NCI-H146 (cell line): Measurements from ENCODE around the gene GPHN.
"Not testable (repeated sequence)": the region's sequence is repeated elsewhere in the genome, so short reads cannot be mapped to it uniquely, and the experiment has no call there.

Experiments
- DNase-seq: peaks from one replicate; lab custom pipeline; 2025; lab: John Stamatoyannopoulos, UW

GPHN gene

DNA sequence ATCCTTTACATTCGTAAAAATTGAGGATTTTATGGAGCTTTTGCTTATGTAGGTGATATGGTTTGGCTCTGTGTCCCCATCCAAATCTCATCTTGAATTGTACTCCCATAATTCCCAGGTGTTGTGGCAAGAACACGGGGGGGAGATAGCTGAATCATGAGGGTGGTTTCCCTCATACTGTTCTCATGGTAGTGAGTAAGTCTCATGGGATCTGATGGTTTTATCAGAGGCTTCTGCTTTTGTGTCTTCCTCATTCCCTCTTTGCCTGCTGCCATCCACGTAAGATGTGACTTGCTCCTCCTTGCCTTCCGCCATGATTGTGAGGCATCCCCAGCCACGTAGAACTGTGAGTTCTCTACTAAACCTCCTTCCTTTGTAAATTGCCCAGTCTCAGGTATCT is 5.1 kb upstream of the GPHN start:
- not testable (repeated sequence) for DNase-seq

GRCh38 chr14:66503532-66503931 is 4.4 kb upstream of the GPHN start:
- no peak for DNase-seq

DNA sequence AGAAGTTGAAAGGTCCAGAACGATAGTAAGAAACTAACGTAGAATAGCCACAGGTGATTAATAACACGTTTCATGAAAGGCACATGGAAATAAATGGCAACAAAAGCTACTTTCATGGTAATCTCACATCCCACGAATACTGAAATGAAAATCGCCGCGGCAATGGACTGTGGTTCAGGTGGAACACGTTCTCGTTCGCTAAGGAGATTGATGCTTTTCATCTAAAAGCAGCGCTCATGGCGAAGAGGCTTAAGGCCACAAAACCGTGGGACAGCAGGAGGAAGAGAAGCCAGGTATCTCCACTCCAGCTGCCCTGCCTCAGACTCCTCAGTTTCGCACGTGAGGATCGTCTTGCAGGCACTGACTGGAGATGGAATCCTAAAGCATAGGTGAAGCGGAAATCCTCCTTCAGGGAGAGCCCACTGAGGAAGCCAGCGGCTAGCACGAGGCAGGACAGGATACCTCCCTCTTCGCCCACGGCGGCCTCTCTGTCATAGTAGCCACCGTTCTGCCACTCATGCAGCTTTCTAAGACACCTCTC is 696 bp upstream of the GPHN start:
- no peak for DNase-seq

DNA sequence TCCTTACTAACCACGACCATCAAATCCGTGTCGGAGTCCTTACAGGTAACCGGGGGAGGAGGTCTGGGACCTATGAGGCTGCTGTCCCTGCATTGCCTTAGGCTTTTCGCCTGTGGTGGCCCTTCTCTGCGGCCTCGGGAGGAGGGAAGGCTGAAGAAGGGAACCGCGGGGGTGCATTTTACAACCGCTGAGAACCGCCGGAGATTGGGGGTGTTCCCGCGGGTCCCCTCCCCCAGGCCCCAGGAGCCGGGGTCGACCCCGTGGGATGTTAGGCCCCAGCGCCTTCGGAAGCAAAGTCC is 549 bp downstream of the GPHN start:
- no peak for DNase-seq

- no peak for DNase-seq
Observed at GRCh38 chr14:66508846-66509621, 1.1 kb downstream of the GPHN start.

GRCh38 chr14:66509874-66510273 is 1.9 kb downstream of the GPHN start:
- DNase-seq = no peak

GRCh38 chr14:66511849-66512248 is 3.9 kb downstream of the GPHN start:
- DNase-seq = no peak

GRCh38 chr14:66514213-66514612 is 6.3 kb downstream of the GPHN start:
- no peak for DNase-seq

DNA sequence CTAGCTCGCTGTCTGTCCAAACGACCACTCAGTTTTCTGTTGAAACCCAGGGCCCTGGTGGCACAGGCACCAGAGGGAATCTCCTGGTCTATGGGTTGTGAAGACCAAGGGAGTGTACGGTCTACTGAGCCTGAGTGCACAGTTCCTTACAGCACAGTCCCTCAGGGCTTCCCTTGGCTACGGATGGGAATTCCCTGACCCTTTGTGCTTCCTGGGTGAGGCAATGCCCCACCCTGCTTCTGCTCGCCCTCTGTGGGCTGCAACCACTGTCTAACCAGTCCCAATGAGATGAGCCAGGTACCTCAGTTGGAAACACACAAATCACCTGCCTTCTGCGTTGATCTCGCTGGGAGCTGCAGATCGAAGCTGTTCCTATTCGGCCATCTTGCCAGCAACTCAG is 22.6 kb downstream of the GPHN start:
- no peak for DNase-seq

DNA sequence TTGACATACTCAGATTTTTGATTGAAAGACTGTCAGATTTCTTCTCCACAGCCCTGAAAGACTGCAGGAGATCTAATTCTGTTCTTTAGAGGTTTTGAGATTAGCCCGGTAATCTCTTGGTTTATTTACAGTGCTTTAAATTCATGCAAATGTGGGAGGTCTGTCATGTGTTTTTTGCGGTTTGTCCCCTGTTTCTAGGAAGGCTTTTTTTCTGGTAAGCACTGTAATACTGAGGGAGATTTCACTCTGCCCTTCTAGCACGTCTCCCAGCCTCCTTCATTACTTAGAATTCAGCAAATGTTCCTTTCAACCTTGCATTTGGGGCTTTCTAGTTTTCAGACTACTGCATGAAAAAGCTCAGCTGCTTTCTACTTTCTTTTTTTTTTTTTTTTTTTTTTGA is 31.1 kb downstream of the GPHN start:
- no peak for DNase-seq

DNA sequence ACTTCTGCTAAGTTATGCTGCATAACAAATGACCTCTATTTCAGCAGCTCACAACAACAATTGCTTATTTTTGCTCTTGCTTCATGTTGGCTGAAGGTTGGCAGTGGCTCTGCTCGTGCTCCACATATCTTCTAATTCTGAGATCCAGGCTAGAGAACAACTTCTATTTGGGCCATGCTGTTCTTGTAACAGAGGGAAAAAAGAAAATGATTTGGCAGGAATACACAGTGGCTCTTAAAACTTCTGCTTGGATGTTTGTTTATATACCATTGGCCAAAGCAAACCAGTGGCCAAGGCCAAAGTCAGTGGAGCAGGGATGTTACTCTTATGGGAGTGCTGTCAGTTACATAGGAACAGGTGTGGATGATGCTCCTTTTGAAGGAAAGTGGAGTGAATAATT is 32.1 kb downstream of the GPHN start:
- no peak for DNase-seq

DNA sequence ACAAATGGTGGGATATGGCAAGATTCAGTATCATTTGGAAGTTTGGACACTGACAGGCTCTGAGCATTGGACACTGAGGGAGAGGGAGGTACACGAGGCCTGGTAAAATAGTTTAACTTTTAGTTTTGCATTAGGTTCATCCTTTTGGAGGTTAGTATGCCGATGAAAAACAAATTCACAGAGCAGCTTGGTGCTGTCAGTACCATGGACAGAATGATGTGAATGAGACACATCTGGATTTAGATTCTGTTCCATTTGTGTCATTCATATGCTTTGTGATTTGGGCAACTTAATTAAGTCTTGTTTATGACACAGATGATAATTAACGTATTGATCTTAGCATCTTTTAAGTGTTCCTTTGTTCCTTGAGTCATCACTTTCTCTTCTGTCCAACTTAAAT is 33.7 kb downstream of the GPHN start:
- DNase-seq = no peak

DNA sequence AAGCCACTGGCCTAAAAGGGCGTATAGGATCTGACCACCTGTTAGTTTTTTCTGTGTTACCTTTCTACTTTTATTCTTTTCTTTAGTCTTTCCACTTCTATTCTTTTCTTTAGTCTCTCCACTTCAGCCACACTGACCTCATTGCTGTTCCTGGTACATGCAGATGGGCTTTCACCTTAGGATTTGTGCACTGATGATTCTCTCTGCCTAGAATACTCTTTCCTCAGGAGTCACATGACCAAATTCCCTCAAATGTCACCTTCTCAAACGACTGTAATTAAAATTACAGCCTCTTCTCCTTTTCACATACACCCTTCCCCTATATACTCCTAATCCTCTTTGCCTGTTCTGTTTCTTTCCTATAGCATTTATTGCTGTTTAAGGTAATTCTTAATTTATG is 36.0 kb downstream of the GPHN start:
- no peak for DNase-seq

- DNase-seq = not testable (repeated sequence)
Observed at GRCh38 chr14:66545191-66545590, 37.2 kb downstream of the GPHN start.

GRCh38 chr14:66545751-66546150 is 37.8 kb downstream of the GPHN start:
- DNase-seq = not testable (repeated sequence)

DNA sequence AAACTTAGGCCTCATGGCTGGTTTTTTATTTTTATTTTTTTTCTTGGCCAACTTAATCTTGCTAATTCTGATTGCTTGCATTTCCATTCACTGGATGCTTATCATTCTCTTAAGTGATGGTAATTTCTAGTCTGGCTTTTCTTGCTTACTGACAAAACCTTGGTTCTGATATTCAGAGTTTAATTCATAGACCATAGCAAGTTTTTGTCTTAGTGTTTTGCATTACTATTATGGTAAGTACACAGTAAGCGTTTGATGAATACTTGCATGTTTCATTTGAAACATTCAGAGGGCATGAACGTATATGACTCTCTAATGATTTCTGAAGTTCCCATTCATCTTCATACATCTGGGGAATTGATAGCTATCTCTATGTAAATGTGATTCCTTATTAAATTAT is 55.8 kb downstream of the GPHN start:
- DNase-seq = no peak

GRCh38 chr14:66568220-66568619 is 60.3 kb downstream of the GPHN start:
- no peak for DNase-seq

DNA sequence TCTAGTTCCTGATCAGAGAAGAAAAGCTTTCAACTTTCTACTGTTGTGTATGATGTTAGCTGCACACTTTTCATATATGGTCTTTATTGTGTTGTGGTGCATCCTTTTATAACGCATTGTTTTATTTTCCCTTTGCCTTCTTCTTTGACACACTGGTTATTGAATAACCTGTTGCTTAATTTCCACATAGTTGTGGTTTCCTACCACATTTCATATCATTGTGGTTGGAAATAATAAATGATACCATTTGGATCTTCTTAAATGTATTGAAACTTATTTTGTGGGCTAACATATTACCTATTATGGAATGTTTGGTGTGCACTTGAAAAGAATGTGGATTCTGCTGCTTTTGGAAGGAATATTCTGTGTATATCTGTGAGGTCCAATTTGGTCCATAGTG is 64.9 kb downstream of the GPHN start:
- DNase-seq = no peak

DNA sequence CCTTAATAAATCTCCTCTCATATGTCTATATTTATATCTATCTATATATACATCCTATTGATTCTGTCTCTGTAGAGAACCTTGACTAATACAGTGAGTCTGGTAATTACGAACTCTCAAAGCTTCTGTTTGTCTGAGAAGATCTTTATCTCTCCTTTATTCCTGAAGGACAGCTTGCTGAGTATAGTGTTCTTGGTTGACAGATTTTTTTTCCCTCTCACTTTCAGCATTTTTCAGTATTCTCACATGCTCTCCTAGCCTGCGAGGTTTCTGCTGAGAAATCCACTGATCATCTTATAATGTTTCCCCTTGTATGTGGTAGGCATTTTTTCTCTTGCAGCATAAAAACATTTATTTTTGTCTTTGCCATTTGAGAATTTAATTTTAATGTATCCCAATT is 67.1 kb downstream of the GPHN start:
- no peak for DNase-seq

DNA sequence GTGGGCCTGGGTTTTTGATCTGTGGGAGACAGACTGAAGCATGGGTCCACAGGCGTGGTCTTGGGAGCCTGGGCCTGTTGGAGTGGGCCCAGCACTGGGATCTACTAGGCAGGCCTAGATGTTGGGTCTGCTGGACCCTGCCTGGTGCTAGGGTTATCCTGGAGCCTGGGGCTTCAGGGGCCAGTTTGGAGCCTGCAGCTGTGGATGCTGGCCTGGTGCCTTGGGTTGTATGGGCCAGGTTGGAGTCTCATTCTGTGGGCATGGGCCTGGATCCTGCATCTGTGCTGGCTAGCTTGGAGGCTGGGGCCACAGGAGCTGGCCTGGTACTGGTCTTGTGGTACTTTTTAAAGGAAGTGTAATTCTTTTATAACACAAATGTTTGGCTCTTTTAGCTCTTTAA is 68.0 kb downstream of the GPHN start:
- DNase-seq = no peak

GRCh38 chr14:66587753-66588152 is 79.8 kb downstream of the GPHN start:
- DNase-seq = not testable (repeated sequence)

DNA sequence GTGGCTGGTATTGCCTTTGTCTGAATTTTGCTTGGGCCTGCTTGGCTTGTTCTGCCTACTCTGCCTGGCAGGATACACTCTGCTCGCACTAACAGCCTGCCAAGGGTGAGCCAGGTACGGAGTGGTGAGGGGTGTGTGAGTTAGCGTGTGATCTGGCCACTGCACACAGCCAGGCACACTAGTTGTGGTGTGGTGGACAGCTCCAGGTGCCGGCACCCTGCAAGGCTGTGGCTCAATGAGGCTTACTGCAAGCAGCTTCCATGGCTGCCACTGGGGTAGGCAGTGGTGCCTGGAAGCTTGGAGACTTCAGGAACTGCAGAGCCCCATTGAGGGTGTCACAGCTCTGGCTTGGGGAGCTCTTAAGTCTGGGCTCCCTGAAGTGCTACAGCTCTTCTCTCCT is 87.4 kb downstream of the GPHN start:
- no peak for DNase-seq

GRCh38 chr14:66596241-66596985 is 88.5 kb downstream of the GPHN start:
- no peak for DNase-seq

GRCh38 chr14:66600416-66600815 is 92.5 kb downstream of the GPHN start:
- DNase-seq = no peak
